ENCODE data around the gene OR2M4.

The OR2M4 gene

DNA sequence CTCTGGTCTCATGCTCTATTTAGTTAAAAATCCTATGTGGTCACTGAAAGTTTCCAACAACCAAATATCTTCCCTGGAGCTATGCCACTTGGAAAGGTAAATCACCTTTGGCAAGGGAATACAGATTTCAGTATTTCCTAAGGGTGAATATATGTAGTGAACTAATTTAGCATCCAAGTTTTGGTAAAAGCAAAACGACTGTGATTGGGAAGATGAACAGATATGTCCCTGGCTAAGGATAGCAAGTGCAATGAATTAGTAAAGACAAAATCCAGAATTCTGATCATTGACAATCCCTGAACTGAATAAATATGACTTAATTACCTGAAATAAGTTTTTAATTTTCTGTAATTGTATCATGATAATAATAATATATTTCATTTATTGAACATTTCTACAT is 46.7 kb downstream of the OR2M4 start, which contains the start of gene OR2T33:
TSS of gene OR2T33 (minus strand) at position 101 of the 400 bp plus-strand sequence. CDS start 4,162 bp downstream, outside the sequence.
- in situ Hi-C loops (cut with MboI; ENCODE audit: low pct_unique_long_range_greater_than_20kb, low sequenced_read_pairs, unreplicated experiment) = no loop called here
- TF ChIP-seq, protein P1, sequence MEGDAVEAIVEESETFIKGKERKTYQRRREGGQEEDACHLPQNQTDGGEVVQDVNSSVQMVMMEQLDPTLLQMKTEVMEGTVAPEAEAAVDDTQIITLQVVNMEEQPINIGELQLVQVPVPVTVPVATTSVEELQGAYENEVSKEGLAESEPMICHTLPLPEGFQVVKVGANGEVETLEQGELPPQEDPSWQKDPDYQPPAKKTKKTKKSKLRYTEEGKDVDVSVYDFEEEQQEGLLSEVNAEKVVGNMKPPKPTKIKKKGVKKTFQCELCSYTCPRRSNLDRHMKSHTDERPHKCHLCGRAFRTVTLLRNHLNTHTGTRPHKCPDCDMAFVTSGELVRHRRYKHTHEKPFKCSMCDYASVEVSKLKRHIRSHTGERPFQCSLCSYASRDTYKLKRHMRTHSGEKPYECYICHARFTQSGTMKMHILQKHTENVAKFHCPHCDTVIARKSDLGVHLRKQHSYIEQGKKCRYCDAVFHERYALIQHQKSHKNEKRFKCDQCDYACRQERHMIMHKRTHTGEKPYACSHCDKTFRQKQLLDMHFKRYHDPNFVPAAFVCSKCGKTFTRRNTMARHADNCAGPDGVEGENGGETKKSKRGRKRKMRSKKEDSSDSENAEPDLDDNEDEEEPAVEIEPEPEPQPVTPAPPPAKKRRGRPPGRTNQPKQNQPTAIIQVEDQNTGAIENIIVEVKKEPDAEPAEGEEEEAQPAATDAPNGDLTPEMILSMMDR (IDR thresholded peaks at IDR 0.05; ENCODE audit: extremely low read depth, insufficient read depth, missing control alignments) = no peak
- DNase-seq (ENCODE audit: low spot score) = no peak

DNA sequence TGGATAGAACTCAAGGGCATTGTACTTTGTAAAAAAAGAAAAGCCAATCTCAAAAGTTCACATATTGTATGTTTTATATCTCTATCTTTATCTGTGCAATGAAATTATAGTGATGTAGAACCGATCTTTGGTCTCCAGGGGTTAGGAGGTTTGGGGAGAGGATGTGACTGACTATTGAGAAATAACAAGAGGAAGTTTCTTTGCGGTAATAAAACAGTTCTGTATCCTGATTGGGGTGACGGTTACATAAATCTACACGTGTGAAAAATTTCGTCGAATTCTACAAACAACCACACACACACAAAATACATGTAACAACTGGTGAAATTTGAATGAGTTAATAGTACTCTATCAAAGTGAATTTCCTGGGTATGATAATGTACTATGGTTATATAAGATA is 57.2 kb downstream of the OR2M4 start:
- in situ Hi-C loops (cut with MboI; ENCODE audit: low pct_unique_long_range_greater_than_20kb, low sequenced_read_pairs, unreplicated experiment) = no loop called here
- TF ChIP-seq, protein P1 (IDR thresholded peaks at IDR 0.05; ENCODE audit: extremely low read depth, insufficient read depth, missing control alignments) = no peak
- no peak for DNase-seq (ENCODE audit: low spot score)

Data from GM13977 (cell line).